ENCODE data around the gene PGP. TPM values are rescaled to one million over a fixed set of nuclear protein-coding genes. Genes with fewer than 3 reads are reported as not detected.

The PGP gene, protein sequence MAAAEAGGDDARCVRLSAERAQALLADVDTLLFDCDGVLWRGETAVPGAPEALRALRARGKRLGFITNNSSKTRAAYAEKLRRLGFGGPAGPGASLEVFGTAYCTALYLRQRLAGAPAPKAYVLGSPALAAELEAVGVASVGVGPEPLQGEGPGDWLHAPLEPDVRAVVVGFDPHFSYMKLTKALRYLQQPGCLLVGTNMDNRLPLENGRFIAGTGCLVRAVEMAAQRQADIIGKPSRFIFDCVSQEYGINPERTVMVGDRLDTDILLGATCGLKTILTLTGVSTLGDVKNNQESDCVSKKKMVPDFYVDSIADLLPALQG
- total RNA-seq: 14.5 and 19.0 TPM in 2 replicates

DNA sequence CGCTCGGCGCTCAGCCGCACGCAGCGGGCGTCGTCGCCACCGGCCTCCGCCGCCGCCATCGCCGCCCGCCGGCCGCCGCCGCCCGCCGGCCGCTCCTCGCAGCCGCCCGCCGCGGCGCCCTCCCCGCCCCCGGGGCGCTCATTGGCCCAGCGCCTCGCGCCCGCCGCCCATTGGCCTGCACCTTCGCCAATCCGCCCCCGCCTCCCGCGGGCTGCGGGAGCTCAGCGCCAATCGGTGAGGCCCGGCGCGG, at the start of gene PGP:
TSS of gene PGP (minus strand) at position 122 of the 250 bp plus-strand sequence. CDS start at position 59, 63 bp downstream.

DNA sequence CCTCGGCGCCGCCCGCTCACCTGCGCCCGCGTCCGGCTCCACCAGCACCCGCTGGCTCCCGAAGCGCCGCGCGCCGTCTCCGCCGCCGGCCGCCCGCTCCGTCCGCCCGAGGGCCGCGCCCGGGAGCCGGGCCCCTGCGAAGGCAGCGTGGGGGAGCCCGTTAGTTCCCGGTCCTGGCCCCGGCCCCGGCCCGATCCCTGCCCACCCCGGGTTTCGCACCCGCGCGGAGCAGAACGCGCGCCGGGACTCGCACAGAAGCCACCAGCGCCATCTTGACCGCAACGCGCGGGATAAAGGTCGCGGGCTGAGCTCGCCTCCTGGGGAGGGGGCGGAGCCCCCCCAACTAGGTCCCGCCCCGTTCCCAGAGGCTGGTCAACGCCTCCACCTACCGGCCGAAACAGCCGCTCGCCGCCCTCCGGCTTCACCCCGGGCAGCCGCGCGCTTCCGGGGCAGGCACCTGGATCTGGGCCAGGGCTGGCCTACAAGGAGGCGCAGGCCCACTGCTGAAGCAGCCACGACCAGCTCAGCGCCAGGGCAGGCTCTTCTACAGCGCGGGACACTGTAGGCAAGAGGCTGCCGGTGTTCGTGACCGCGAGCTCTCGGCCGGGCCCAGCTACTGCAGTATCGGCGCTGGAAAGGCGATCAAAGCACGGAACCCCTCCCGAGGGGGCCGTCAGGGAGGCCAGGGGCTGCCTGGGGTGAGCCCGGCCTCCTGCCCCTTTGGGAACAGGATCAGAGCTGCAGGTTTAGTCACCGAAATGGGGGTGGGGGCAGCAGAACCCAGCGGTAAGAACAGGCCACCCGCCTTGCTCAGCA, 36.9 kb upstream of the PGP start, which contains the start of gene ECI1:
TSS of gene ECI1 (minus strand) at position 292 of the 816 bp plus-strand sequence. CDS start at position 271, 21 bp downstream.

DNA sequence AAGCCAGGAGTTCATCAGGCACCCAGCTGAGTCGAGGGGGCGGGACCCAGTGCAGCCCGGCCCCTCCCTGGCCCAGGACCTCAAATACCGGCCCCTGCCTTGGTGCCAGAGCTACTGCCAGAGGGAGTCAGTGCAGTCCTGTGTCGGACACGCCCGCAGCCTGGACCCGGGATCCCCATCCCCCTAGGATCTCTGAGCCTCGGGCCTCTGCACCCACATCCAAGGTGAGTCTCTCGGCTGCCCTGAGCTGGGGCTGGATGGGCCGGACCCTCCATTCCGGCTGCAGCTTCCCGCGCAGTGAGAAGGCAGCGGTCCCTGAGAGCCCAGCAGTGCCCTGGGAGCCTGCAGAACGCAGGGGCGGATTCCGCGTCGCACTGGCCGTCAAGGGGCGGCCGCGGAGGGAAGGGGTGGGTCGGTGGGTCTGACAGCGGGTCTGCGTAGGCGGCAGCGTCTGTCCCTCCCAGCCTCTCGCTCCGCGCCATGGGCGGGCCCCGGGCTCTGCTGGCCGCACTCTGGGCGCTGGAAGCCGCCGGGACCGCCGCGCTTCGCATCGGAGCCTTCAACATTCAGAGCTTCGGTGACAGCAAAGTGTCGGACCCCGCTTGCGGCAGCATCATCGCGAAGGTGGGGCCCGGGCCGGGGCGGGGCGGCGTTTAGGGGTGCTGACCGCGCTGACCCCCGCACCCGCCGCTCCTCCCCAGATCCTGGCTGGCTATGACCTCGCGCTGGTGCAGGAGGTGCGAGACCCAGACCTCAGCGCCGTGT, 21.9 kb upstream of the PGP start, which contains the start of gene DNASE1L2:
TSS of gene DNASE1L2 (plus strand) at position 108 of the 765 bp plus-strand sequence. CDS start at position 481, 373 bp downstream.

DNA sequence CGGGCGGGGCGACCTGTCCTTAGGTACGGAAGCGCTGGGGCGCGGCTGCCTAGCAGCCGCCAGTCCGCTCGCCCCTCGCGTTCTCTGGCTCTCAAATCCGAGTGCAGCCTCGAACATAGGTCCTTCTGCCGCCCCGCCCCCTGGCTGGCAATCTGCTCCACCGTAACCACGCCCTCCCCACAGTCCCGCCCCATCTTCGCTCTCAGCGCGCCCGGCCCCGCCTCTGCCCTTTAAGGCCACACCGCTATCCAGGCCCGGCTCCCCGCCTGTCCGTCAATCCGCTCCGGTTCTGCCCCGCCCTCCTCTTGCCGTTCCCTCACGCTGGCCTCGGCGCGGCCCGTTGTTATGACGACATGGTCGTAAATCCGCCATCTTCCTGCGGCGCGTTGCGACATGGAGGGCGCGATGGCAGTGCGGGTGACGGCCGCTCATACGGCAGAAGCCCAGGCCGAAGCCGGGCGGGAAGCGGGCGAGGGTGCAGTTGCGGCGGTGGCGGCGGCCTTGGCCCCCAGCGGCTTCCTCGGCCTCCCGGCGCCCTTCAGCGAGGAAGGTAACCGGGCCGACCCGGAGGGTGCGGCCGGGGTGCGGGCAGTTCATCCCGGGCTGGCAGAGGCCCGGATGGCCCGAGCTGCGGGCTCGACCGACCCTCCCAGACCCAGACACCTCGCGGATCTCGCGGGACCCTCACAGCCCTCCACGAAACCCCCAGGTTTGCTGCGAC, 8.7 kb upstream of the PGP start, which contains the start of gene E4F1:
TSS of gene E4F1 (plus strand) at position 371 of the 721 bp plus-strand sequence. CDS start at position 394, 23 bp downstream.

DNA sequence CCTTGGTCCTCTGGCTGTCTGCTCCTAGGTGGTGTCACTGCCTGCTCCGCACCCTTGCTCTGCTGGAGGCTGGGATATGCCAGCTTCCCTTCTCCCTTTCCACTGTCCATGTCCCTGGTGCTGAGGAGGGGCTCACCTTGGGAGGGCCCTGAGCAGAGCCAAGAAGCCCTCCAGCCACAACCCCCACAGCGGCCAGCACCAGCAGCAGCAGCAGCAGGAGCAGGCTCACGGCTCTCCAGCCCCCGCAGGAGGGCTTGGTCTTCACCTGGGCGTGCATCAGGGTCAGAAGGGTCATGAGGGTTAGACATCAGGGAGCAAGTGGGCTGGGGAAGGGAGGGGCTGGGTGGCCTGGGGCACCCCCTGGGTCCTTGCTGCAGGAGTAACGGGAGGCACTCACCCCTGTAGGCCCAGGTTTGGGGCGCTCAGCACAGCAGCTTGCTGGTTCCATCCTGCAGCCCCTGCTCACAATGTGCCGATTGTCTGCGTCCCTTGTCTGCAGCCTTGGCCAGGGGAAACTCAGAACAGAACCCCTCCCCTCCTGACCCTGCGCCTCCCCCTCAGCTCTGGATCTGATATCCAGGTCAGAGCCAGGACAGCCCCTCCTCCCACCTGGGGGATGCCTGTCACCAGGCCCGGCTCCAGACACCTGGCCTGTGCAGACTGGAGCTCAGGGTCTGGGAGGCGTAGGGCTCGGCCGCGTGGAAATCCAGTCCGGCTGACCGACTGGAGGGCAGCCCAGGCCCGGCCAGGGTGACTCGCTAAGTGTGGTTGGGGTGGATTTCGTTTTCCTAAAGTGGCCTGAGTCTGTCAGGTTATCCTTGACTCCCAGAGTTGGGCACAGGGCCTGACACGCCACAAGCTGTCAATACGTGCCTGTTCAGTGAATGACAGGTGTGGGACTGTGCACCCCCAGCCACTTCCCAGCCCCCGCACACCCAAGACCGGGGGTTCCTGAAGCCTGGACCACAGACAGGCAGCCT, 4.0 kb downstream of the PGP start, which contains the start of gene BRICD5:
TSS of gene BRICD5 (minus strand) at position 478 of the 980 bp plus-strand sequence. CDS start at position 448, 30 bp downstream.

DNA sequence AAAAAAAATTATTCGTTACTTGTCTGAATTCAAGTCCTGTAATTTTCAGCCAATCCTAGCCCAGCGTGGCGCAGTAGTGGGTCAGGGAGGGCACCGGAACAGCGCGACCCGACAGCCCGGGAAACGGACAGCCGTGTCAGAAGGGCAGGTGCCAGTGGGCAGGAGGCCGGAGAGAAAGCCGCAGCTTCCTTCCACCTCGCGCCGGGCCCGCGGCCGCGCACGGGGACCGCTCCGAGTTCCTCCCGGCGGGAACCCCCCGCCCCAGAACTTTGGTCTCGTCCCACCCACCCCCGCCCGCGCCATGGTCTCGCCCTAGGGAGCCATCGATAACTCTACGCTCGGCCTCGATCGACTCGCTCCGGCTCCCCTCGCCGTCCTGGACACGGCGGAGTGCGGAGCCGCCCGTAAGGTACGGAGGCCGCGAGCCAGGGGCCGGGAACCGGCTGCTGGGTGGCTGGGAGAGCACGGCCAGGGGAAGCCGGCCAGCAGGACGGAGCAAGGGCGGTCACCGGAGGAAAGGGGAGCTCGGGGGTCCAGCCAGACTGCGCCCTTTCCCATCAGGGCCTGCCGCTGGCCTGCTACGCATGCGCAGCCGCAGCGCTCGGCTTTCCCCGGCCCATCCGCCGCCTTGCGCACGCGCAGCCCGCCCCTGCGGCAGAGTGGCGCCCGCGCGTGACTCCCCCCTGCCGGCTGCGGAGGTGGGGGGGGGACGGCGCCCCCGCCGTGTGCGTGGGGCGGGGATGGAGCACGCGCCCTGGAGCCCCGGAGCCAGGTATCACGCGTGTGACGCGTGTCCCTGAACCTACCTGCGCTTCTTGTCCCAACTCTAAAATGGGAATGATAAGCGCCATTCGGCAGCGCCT, 9.3 kb downstream of the PGP start, which contains the start of gene MLST8:
TSS of gene MLST8 (plus strand) at position 351 of the 863 bp plus-strand sequence. CDS start 632 bp downstream, outside the sequence.

DNA sequence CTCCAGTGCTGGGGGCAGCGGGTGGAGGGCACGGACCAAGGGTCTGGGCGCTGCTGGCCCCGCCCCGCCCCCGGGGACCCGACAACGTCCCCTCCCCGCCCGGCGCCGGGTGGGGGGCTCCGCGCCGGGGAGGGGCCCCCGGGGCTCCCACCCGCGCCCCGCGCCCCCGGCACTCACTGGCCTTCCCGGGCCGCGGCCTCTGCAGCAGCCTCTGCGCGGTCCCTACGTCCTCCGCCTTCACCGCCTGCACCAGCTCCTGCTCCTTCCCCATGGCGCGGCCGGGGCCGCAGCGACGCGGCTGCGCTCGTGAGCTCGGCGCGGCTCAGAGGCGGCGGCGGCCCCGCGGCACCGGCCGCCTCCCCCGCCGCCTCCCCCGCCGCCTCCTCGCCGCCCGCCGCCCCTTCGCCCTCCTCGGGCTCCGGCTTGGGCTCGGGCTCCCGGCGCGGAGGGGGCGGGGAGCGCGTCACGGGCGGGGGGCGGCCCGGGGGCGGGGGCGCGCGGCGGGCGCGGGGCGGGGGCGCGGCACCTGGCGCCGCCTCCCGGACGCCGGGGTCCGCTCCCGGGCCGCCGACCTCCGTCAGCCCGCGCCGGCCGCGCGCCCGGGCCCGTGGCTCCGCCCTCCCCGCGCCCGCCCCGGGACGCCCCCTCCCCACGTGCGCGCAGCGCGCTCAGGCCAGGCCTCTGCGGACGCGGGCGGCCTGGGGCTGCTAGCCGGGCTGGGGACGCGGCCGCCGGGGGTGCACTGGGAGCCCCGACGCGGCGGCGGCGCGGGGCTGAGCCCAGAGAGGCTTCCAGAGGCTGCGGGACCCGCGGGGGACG, 18.3 kb downstream of the PGP start, which contains the start of gene CASKIN1:
TSS of gene CASKIN1 (minus strand) at position 444 of the 819 bp plus-strand sequence. CDS start at position 271, 173 bp downstream.

Other genes starting within 250 kb of the PGP start
- gene RNF151, start 248.0 kb downstream of the PGP start, total RNA-seq: 0.85 TPM in 1 of 2 replicates, not detected in the other
- gene TBL3, start 242.8 kb downstream of the PGP start, total RNA-seq: 65.9 and 82.9 TPM in 2 replicates
- 1.2 and 2.6 TPM in 2 replicates for gene NOXO1, start 233.4 kb downstream of the PGP start, total RNA-seq
- 8.9 and 24.9 TPM in 2 replicates for gene GFER, start 230.6 kb downstream of the PGP start, total RNA-seq
- gene SYNGR3, start 224.9 kb downstream of the PGP start, total RNA-seq: 4.7 and 4.8 TPM in 2 replicates
- 28.0 and 31.8 TPM in 2 replicates for gene ZNF598, start 205.0 kb downstream of the PGP start, total RNA-seq
- under 0.01 and 1.4 TPM in 2 replicates for gene NPW, start 195.1 kb downstream of the PGP start, total RNA-seq
- 12.8 and 17.1 TPM in 2 replicates for gene NHERF2, start 187.9 kb downstream of the PGP start, total RNA-seq
- gene NTHL1, start 167.0 kb downstream of the PGP start, total RNA-seq: 32.8 and 45.6 TPM in 2 replicates
- 30.6 and 31.3 TPM in 2 replicates for gene TSC2, start 166.9 kb downstream of the PGP start, total RNA-seq
- gene PKD1, start 78.9 kb downstream of the PGP start, total RNA-seq: 74.2 and 96.1 TPM in 2 replicates
- 0.48 and 1.7 TPM in 2 replicates for gene RAB26, start 66.2 kb downstream of the PGP start, total RNA-seq
- gene TRAF7, start 59.1 kb downstream of the PGP start, total RNA-seq: 60.2 and 78.9 TPM in 2 replicates
- 0.43 and 0.96 TPM in 2 replicates for gene CASKIN1, start 18.2 kb downstream of the PGP start, total RNA-seq
- 19.2 and 26.0 TPM in 2 replicates for gene MLST8, start 9.4 kb downstream of the PGP start, total RNA-seq
- gene BRICD5, start 4.0 kb downstream of the PGP start, total RNA-seq: 0.24 and 1.3 TPM in 2 replicates
- gene E4F1, start 8.8 kb upstream of the PGP start, total RNA-seq: 26.0 and 32.0 TPM in 2 replicates
- gene DNASE1L2, start 21.6 kb upstream of the PGP start, total RNA-seq: not detected in 2 replicates
- gene ECI1, start 36.7 kb upstream of the PGP start, total RNA-seq: 51.8 and 119 TPM in 2 replicates
- 79.5 and 80.2 TPM in 2 replicates for gene RNPS1, start 53.3 kb upstream of the PGP start, total RNA-seq
- 0.43 and 3.9 TPM in 2 replicates for gene ABCA3, start 125.9 kb upstream of the PGP start, total RNA-seq
- 3.0 and 7.2 TPM in 2 replicates for gene CCNF, start 214.6 kb upstream of the PGP start, total RNA-seq
- 0.85 and 1.7 TPM in 2 replicates for gene TEDC2, start 245.3 kb upstream of the PGP start, total RNA-seq